WTC11 (cell line): Measurements from ENCODE around the gene OTP. TPM values are rescaled to one million over a fixed set of nuclear protein-coding genes. Genes with fewer than 3 reads are reported as not detected.

ENCODE experiments used
- ATAC-seq: fragments of 200-7000 bp; cut with Tn5 transposase; 2 replicates; pipeline ENCODE4 v1.10.0; 2021; ENCODE audit warnings: mild to moderate bottlenecking, moderate library complexity
- CTCF ChIA-PET: fragments of 300-600 bp; sonication (Branson Sonifier 250); formaldehyde crosslinking; loops from one replicate; lab custom pipeline; 2021; ENCODE audit warnings: antibody characterized with exemption; lab: Charles Lee
- POLR2A ChIA-PET: fragments of 350-600 bp; sonication (Branson Sonifier 250); formaldehyde crosslinking; loops from one replicate; lab custom pipeline; 2021; ENCODE audit warnings: antibody characterized with exemption; lab: Charles Lee
- DNase-seq: peaks from one replicate; pipeline ENCODE4 v3.0.0; 2021; ENCODE audit warnings: low spot score
- H3K27ac Mint-ChIP-seq: 2 replicates; pipeline ENCODE4 v1.8.0; 2021; ENCODE audit warnings: mixed read lengths
- H3K27me3 Mint-ChIP-seq: 2 replicates; pipeline ENCODE4 v1.8.0; 2021; ENCODE audit warnings: low read depth, mild to moderate bottlenecking, moderate library complexity, mixed read lengths
- H3K36me3 Mint-ChIP-seq: 2 replicates; pipeline ENCODE4 v1.8.0; 2021; ENCODE audit warnings: mixed read lengths
- H3K4me1 Mint-ChIP-seq: 2 replicates; pipeline ENCODE4 v1.8.0; 2022; ENCODE audit warnings: mixed read lengths
- H3K4me3 Mint-ChIP-seq: 2 replicates; pipeline ENCODE4 v1.8.0; 2021; ENCODE audit warnings: mild to moderate bottlenecking, moderate library complexity, mixed read lengths
- H3K9me3 Mint-ChIP-seq: 2 replicates; pipeline ENCODE4 v1.8.0; 2021; ENCODE audit warnings: mixed read lengths
- E2F4 ChIP-seq: sonication (generic); formaldehyde crosslinking; IDR thresholded peaks from 2 replicates; pipeline ENCODE4 v1.8.1; 2022; ENCODE audit warnings: low read depth, mild to moderate bottlenecking, moderate library complexity, missing genetic modification reagents, borderline replicate concordance
- GRHL2 ChIP-seq: fragments of 250-450 bp; sonication (Bioruptor Pico); IDR thresholded peaks from 2 replicates; pipeline ENCODE4 v1.8.0; 2022; ENCODE audit warnings: mild to moderate bottlenecking, moderate library complexity; ENCODE audit not compliant: insufficient replicate concordance, severe bottlenecking
- GTF2I ChIP-seq: fragments of 250-450 bp; sonication (Bioruptor Pico); conservative IDR thresholded peaks from 2 replicates; pipeline ENCODE4 v1.4.0; 2021; ENCODE audit warnings: mild to moderate bottlenecking
- HMGXB4 ChIP-seq: sonication (generic); formaldehyde crosslinking; IDR thresholded peaks from 2 replicates; pipeline ENCODE4 v1.8.1; 2023; ENCODE audit warnings: mild to moderate bottlenecking, moderate library complexity, missing genetic modification reagents
- IRF1 ChIP-seq: sonication (generic); formaldehyde crosslinking; IDR thresholded peaks from 2 replicates; pipeline ENCODE4 v1.8.0; 2023; ENCODE audit warnings: missing genetic modification reagents
- JAZF1 ChIP-seq: fragments of 250-450 bp; sonication (Bioruptor Pico); IDR thresholded peaks from 2 replicates; pipeline ENCODE4 v1.9.0; 2021; ENCODE audit warnings: moderate library complexity, mild to moderate bottlenecking, inconsistent platforms
- MAX ChIP-seq: sonication (generic); formaldehyde crosslinking; IDR thresholded peaks from 2 replicates; pipeline ENCODE4 v1.8.0; 2022; ENCODE audit warnings: mild to moderate bottlenecking, missing genetic modification reagents
- MXD4 ChIP-seq: fragments of 250-450 bp; sonication (Bioruptor Pico); IDR thresholded peaks from 2 replicates; pipeline ENCODE4 v1.8.0; 2021; ENCODE audit warnings: mild to moderate bottlenecking, moderate library complexity, borderline replicate concordance
- NR3C1 ChIP-seq: sonication (generic); formaldehyde crosslinking; conservative IDR thresholded peaks from 2 replicates; pipeline ENCODE4 v1.8.1; 2023; ENCODE audit warnings: low read depth, mild to moderate bottlenecking, missing genetic modification reagents
- PRDM15 ChIP-seq: sonication (generic); formaldehyde crosslinking; IDR thresholded peaks from 2 replicates; pipeline ENCODE4 v1.8.0; 2022; ENCODE audit warnings: missing genetic modification reagents
- RORB ChIP-seq: fragments of 250-450 bp; sonication (Bioruptor Pico); IDR thresholded peaks from 2 replicates; pipeline ENCODE4 v1.9.0; 2021; ENCODE audit warnings: mild to moderate bottlenecking
- SP1 ChIP-seq: sonication (generic); formaldehyde crosslinking; conservative IDR thresholded peaks from 2 replicates; pipeline ENCODE4 v1.8.1; 2022; ENCODE audit warnings: missing genetic modification reagents
- STAT6 ChIP-seq: sonication (generic); formaldehyde crosslinking; conservative IDR thresholded peaks from 2 replicates; pipeline ENCODE4 v1.8.1; 2023; ENCODE audit warnings: mild to moderate bottlenecking, low read depth, missing genetic modification reagents, moderate library complexity
- TEAD4 ChIP-seq: sonication (generic); formaldehyde crosslinking; IDR thresholded peaks from 2 replicates; pipeline ENCODE4 v1.8.0; 2022; ENCODE audit warnings: mild to moderate bottlenecking, missing genetic modification reagents
- USF1 ChIP-seq: sonication (generic); formaldehyde crosslinking; IDR thresholded peaks from 2 replicates; pipeline ENCODE4 v1.8.0; 2022; ENCODE audit warnings: mild to moderate bottlenecking, missing genetic modification reagents
- ZNF121 ChIP-seq: sonication (generic); formaldehyde crosslinking; IDR thresholded peaks from 2 replicates; pipeline ENCODE4 v1.8.0; 2023; ENCODE audit warnings: missing genetic modification reagents
- ZNF281 ChIP-seq: sonication (generic); formaldehyde crosslinking; IDR thresholded peaks from 2 replicates; pipeline ENCODE4 v1.8.0; 2023; ENCODE audit warnings: mild to moderate bottlenecking, missing genetic modification reagents
- ZNF317 ChIP-seq: sonication (generic); formaldehyde crosslinking; IDR thresholded peaks from 2 replicates; pipeline ENCODE4 v1.8.1; 2023; ENCODE audit warnings: low read depth, mild to moderate bottlenecking, moderate library complexity, missing genetic modification reagents, borderline replicate concordance
- ZNF671 ChIP-seq: fragments of 250-450 bp; sonication (Bioruptor Pico); IDR thresholded peaks from 2 replicates; pipeline ENCODE4 v1.8.0; 2021; ENCODE audit warnings: mild to moderate bottlenecking
- ZSCAN18 ChIP-seq: fragments of 250-450 bp; sonication (Bioruptor Pico); IDR thresholded peaks from 2 replicates; pipeline ENCODE4 v2.1.2; 2022; ENCODE audit warnings: mild to moderate bottlenecking, moderate library complexity
- total RNA-seq: library from RNA; stranded (reverse); gene quantifications from 3 replicates; pipeline ENCODE4 v1.2.3, GENCODE V29; 2021

Gene OTP
- total RNA-seq, 1 experiment from 2014 or later, result not detected

GRCh38 chr5:77607324-77607723, 31.2 kb downstream of the OTP start (continued):
- TF ChIP-seq IRF1 (no peak), GRHL2 (CRISPR knock-in tag) (no peak), ZSCAN18 (CRISPR knock-in tag) (no peak), GTF2I (CRISPR knock-in tag) (no peak), NR3C1 (CRISPR knock-in tag) (no peak), JAZF1 (no peak)

GRCh38 chr5:77606279-77606678, 32.2 kb downstream of the OTP start:
- Mint-ChIP-seq H3K4me1 (no peaks in the 10 kb centered on the region), H3K36me3 (peaks cover 9% of the 10 kb centered on the region; the same call in 1 of the 2 replicates), H3K9me3 (peaks cover 41% of the 10 kb centered on the region), H3K4me3 (no peak overlapping the region), H3K27ac (no peak overlapping the region), H3K27me3 (peaks cover 25% of the 10 kb centered on the region)
- DNase-seq (no peak), ATAC-seq (no peak)
- ChIA-PET POLR2A (no interaction called here), CTCF (no interaction called here)
- TF ChIP-seq HMGXB4 (CRISPR knock-in tag), result no peak
- TF ChIP-seq MXD4 (CRISPR knock-in tag), result no peak
- no peak for TF ChIP-seq RORB (CRISPR knock-in tag)
- no peak for TF ChIP-seq ZNF317 (CRISPR knock-in tag)
- TF ChIP-seq SP1 (CRISPR knock-in tag), result no peak
- no peak for TF ChIP-seq ZNF121 (CRISPR knock-in tag)
- no peak for TF ChIP-seq IRF1
- TF ChIP-seq TEAD4, result no peak
- TF ChIP-seq ZNF281 (CRISPR knock-in tag), result no peak
- no peak for TF ChIP-seq ZNF671 (CRISPR knock-in tag)
- TF ChIP-seq NR3C1 (CRISPR knock-in tag), result no peak
- no peak for TF ChIP-seq PRDM15 (CRISPR knock-in tag)
- TF ChIP-seq USF1 (CRISPR knock-in tag), result no peak
- TF ChIP-seq MAX, result no peak
- TF ChIP-seq E2F4, result no peak
- no peak for TF ChIP-seq STAT6 (CRISPR knock-in tag)
